Muscle layer of colon (tissue), 2 donors: Measurements from ENCODE around the gene RAET1E.

ENCODE experiments used
- H3K27ac ChIP-seq: one replicate; pipeline ENCODE4 v1.7.0; 2013; ENCODE audit warnings: low read depth, mild to moderate bottlenecking, low read length, moderate library complexity
- H3K27me3 ChIP-seq, 2 donors: one replicate each; pipeline ENCODE4 v1.7.0; 2013; ENCODE audit warnings: low read length in 2 of 2, mild to moderate bottlenecking in 2 of 2; ENCODE audit not compliant: insufficient read depth in 2 of 2, control insufficient read depth in 1 of 2
- H3K36me3 ChIP-seq: one replicate; pipeline ENCODE4 v1.7.0; 2013; ENCODE audit warnings: mild to moderate bottlenecking, low read length; ENCODE audit not compliant: insufficient read depth
- H3K4me1 ChIP-seq: one replicate; pipeline ENCODE4 v1.7.0; 2013; ENCODE audit warnings: mild to moderate bottlenecking, low read length; ENCODE audit not compliant: insufficient read depth
- H3K4me3 ChIP-seq, 2 donors: one replicate each; pipeline ENCODE4 v1.7.0; 2013; ENCODE audit warnings: low read length in 2 of 2, low read depth in 1 of 2, mild to moderate bottlenecking in 1 of 2, moderate library complexity in 1 of 2
- H3K9ac ChIP-seq: one replicate; pipeline ENCODE4 v1.7.0; 2013; ENCODE audit warnings: low read length
- H3K9me3 ChIP-seq: one replicate; pipeline ENCODE4 v1.7.0; 2013; ENCODE audit warnings: mild to moderate bottlenecking, low read length
- donor health status: abdominal sarcoma.
- donor health status: Adenocarcinoma of cecum.

Gene RAET1E

GRCh38 chr6:149905911-149906371, 8.0 kb upstream of the RAET1E start:
- Histone ChIP-seq H3K27ac (no peak overlapping the region), H3K4me3 (no peak overlapping the region), H3K9me3 (no peaks in the 10 kb centered on the region), H3K27me3 (no peaks in the 10 kb centered on the region), H3K36me3 (no peaks in the 10 kb centered on the region), H3K4me1 (no peaks in the 10 kb centered on the region), H3K9ac (no peak overlapping the region)

- Histone ChIP-seq H3K9ac (no peak overlapping the region), H3K4me1 (no peaks in the 10 kb centered on the region), H3K9me3 (no peaks in the 10 kb centered on the region), H3K4me3 (no peak overlapping the region), H3K27ac (no peak overlapping the region), H3K36me3 (no peaks in the 10 kb centered on the region), H3K27me3 (no peaks in the 10 kb centered on the region)
These were observed 7.5 kb upstream of the RAET1E start for GRCh38 chr6:149905371-149905910.

GRCh38 chr6:149904661-149905370, 6.9 kb upstream of the RAET1E start:
- Histone ChIP-seq H3K9me3 (no peaks in the 10 kb centered on the region), H3K4me1 (no peaks in the 10 kb centered on the region), H3K27me3 (no peaks in the 10 kb centered on the region), H3K9ac (no peak overlapping the region), H3K4me3 (no peak overlapping the region), H3K27ac (no peak overlapping the region), H3K36me3 (no peaks in the 10 kb centered on the region)

GRCh38 chr6:149903938-149904611, 6.2 kb upstream of the RAET1E start:
- Histone ChIP-seq H3K9ac (no peak overlapping the region), H3K27ac (no peak overlapping the region), H3K9me3 (no peaks in the 10 kb centered on the region), H3K4me3 (no peak overlapping the region), H3K4me1 (no peaks in the 10 kb centered on the region), H3K36me3 (no peaks in the 10 kb centered on the region), H3K27me3 (no peaks in the 10 kb centered on the region)

GRCh38 chr6:149901444-149902140, 3.7 kb upstream of the RAET1E start:
- no peak overlapping the region for H3K4me3 ChIP-seq
- H3K9me3 ChIP-seq, result no peaks in the 10 kb centered on the region
- peaks cover 6% of the 10 kb centered on the region for H3K4me1 ChIP-seq
- no peaks in the 10 kb centered on the region for H3K36me3 ChIP-seq
- no peak overlapping the region for H3K9ac ChIP-seq
- no peaks in the 10 kb centered on the region for H3K27me3 ChIP-seq
- no peak overlapping the region for H3K27ac ChIP-seq

GRCh38 chr6:149900620-149901443, 2.9 kb upstream of the RAET1E start:
- Histone ChIP-seq H3K4me3 (no peak overlapping the region), H3K9me3 (no peaks in the 10 kb centered on the region), H3K27ac (no peak overlapping the region), H3K9ac (no peak overlapping the region), H3K4me1 (peaks cover 13% of the 10 kb centered on the region), H3K36me3 (no peaks in the 10 kb centered on the region), H3K27me3 (no peaks in the 10 kb centered on the region)

- Histone ChIP-seq H3K4me1 (peaks cover 21% of the 10 kb centered on the region), H3K9me3 (no peaks in the 10 kb centered on the region), H3K4me3 (no peak overlapping the region), H3K27ac (no peak overlapping the region), H3K9ac (no peak overlapping the region), H3K36me3 (no peaks in the 10 kb centered on the region), H3K27me3 (no peaks in the 10 kb centered on the region)
These were observed 2.2 kb upstream of the RAET1E start for GRCh38 chr6:149899926-149900619.

- Histone ChIP-seq H3K36me3 (no peaks in the 10 kb centered on the region), H3K27me3 (no peaks in the 10 kb centered on the region), H3K9me3 (no peaks in the 10 kb centered on the region), H3K4me3 (no peak overlapping the region), H3K9ac (no peak overlapping the region), H3K27ac (no peak overlapping the region), H3K4me1 (peaks cover 24% of the 10 kb centered on the region)
These were observed 1.6 kb upstream of the RAET1E start for GRCh38 chr6:149899486-149899885.

- Histone ChIP-seq H3K9ac (no peak overlapping the region), H3K27me3 (no peaks in the 10 kb centered on the region), H3K9me3 (no peaks in the 10 kb centered on the region), H3K27ac (no peak overlapping the region), H3K4me1 (peaks cover 24% of the 10 kb centered on the region), H3K36me3 (no peaks in the 10 kb centered on the region), H3K4me3 (no peak overlapping the region)
These were observed 1.1 kb upstream of the RAET1E start for GRCh38 chr6:149898966-149899365.

GRCh38 chr6:149897015-149897697, 757 bp downstream of the RAET1E start:
- peak overlapping the region in 1 of 2 donors; percentile 22 for H3K4me3 ChIP-seq
- no peaks in the 10 kb centered on the region for H3K36me3 ChIP-seq
- peaks cover 24% of the 10 kb centered on the region for H3K4me1 ChIP-seq
- H3K9ac ChIP-seq, result no peak overlapping the region
- no peaks in the 10 kb centered on the region for H3K9me3 ChIP-seq
- H3K27me3 ChIP-seq, result no peaks in the 10 kb centered on the region
- no peak overlapping the region for H3K27ac ChIP-seq
